Articular chondrocyte of knee joint (primary cell): ENCODE results near the gene ZNF878. TPM values are rescaled to one million over a fixed set of nuclear protein-coding genes. Genes with fewer than 3 reads are reported as not detected.

Experiments used
- small RNA-seq: library from RNA; depleted of rRNA; stranded (forward); fragments of <200 nt; gene quantifications from one replicate; pipeline ENCODE3, GENCODE V24; 2012
- total RNA-seq: library from RNA; depleted of rRNA; stranded (reverse); fragments of >200 nt; gene quantifications from 2 replicates; pipeline ENCODE4 v1.2.3, GENCODE V29; 2012

ZNF878 gene
- total RNA-seq: 0.52 and 0.65 TPM in 2 replicates

GRCh38 chr19:12052497-12053169 is at the start of gene ZNF878:
ZNF878 (minus strand) TSS chr19:12052961; CDS start chr19:12052801, 160 bp downstream.

GRCh38 chr19:12064590-12065538 is 12.1 kb upstream of the ZNF878 start, which contains the start of gene ZNF844:
ZNF844 (plus strand) TSS chr19:12064731; CDS start chr19:12064874, 143 bp downstream.

GRCh38 chr19:12035220-12036172 is 17.3 kb downstream of the ZNF878 start, which contains the start of gene ZNF433:
ZNF433 (minus strand) TSS chr19:12035679; CDS start chr19:12035539, 140 bp downstream.

Small RNA genes lying within 50 kb of the gene (small RNA-seq; reads per million reads assigned to genes)
- gene RF00019: not detected
- gene RNA5SP464: not detected
- not detected for gene RNA5SP465
- not detected for gene RNA5SP466

Other genes with a start within 250 kb of the ZNF878 start
- gene ZNF440, start 238.7 kb downstream of the ZNF878 start, total RNA-seq: 11.6 and 16.9 TPM in 2 replicates
- 11.9 and 17.4 TPM in 2 replicates for gene ZNF439, start 204.2 kb downstream of the ZNF878 start, total RNA-seq
- 15.0 and 17.2 TPM in 2 replicates for gene ZNF69, start 165.2 kb downstream of the ZNF878 start, total RNA-seq
- gene ZNF700, start 127.9 kb downstream of the ZNF878 start, total RNA-seq: 8.8 and 13.6 TPM in 2 replicates
- gene ZNF763, start 87.9 kb downstream of the ZNF878 start, total RNA-seq: 3.0 and 4.5 TPM in 2 replicates
- 5.9 and 6.8 TPM in 2 replicates for gene ZNF433, start 17.3 kb downstream of the ZNF878 start, total RNA-seq
- 18.0 and 19.8 TPM in 2 replicates for gene ZNF844, start 11.8 kb upstream of the ZNF878 start, total RNA-seq
- 6.3 and 10.6 TPM in 2 replicates for gene ZNF20, start 87.4 kb upstream of the ZNF878 start, total RNA-seq
- gene ZNF625, start 103.8 kb upstream of the ZNF878 start, total RNA-seq: 12.9 and 18.2 TPM in 2 replicates
- gene ZNF136, start 110.1 kb upstream of the ZNF878 start, total RNA-seq: 8.4 and 12.1 TPM in 2 replicates
- 13.3 and 13.5 TPM in 2 replicates for gene ZNF44, start 241.9 kb upstream of the ZNF878 start, total RNA-seq